Gastrocnemius medialis (tissue), 4 donors: Measurements from ENCODE around the gene MED12. TPM values are rescaled to one million over a fixed set of nuclear protein-coding genes. Genes with fewer than 3 reads are reported as not detected.

ENCODE experiments used
- ATAC-seq, 2 donors: fragments of 150-250 bp; one replicate each; pipeline ENCODE4 v1.9.1; 2016
- DNase-seq, 2 donors: peaks; one replicate each; pipeline ENCODE4 v3.0.0-alpha.2; 2019
- H3K27ac ChIP-seq, 4 donors: fragments of 200-600 bp; sonication (generic); 1 replicate in 1 of 4; 2 replicates in 3 of 4; pipeline ENCODE4 v1.5.1; 2016 to 2018; ENCODE audit warnings: mild to moderate bottlenecking in 2 of 4, moderate library complexity in 1 of 4
- H3K27me3 ChIP-seq, 3 donors: fragments of 200-600 bp; sonication (generic) in 2 of 3; 1 replicate in 1 of 3; 2 replicates in 2 of 3; pipeline versions ENCODE4 v1.5.1 to v1.6.0; 2016 to 2019; ENCODE audit warnings: mild to moderate bottlenecking in 1 of 3, moderate library complexity in 1 of 3
- H3K36me3 ChIP-seq, 2 donors: fragments of 200-600 bp; sonication (generic) in 1 of 2; one replicate each; pipeline ENCODE4 v1.5.1; 2017 to 2018
- H3K4me1 ChIP-seq, 2 donors: fragments of 200-600 bp; sonication (generic) in 1 of 2; one replicate each; pipeline ENCODE4 v1.5.1; 2016 to 2017; ENCODE audit warnings: mild to moderate bottlenecking in 2 of 2
- H3K4me3 ChIP-seq, 4 donors: fragments of 200-600 bp; sonication (generic) in 3 of 4; 1 replicate in 1 of 4; 2 replicates in 3 of 4; pipeline ENCODE4 v1.5.1; 2016 to 2019; ENCODE audit warnings: mild to moderate bottlenecking in 2 of 4
- H3K9me3 ChIP-seq, 3 donors: fragments of 200-600 bp; sonication (generic) in 2 of 3; 1 replicate in 1 of 3; 2 replicates in 2 of 3; pipeline ENCODE4 v1.5.1; 2016 to 2019
- CTCF ChIP-seq, 5 experiments: fragments of 450-650 bp in 3 of 5; fragments of 200-600 bp in 2 of 5; sonication (generic) in 2 of 5; IDR thresholded peaks in 4 of 5; conservative IDR thresholded peaks in 1 of 5; 1 replicate in 4 of 5; 2 replicates in 1 of 5; pipeline ENCODE4 v1.5.1; 2016 to 2019; ENCODE audit warnings: antibody characterized with exemption in 5 of 5, mild to moderate bottlenecking in 3 of 5, moderate library complexity in 3 of 5
- POLR2A ChIP-seq, 2 donors: fragments of 450-650 bp; IDR thresholded peaks; one replicate each; pipeline ENCODE4 v1.6.1; 2017; ENCODE audit warnings: antibody characterized with exemption in 2 of 2, mild to moderate bottlenecking in 2 of 2, moderate library complexity in 2 of 2
- in situ Hi-C, 4 donors: fragments of 200-750 bp; cut with MboI; loops; one replicate each; pipeline versions ENCODE4 v1.15.0 to v1.8.0; 2017; ENCODE audit warnings: low sequenced_read_pairs in 4 of 4
- intact Hi-C: fragments of 100-400 bp; cut with DNase I; formaldehyde crosslinking; loops from one replicate; pipeline ENCODE4 v1.15.1; 2023; ENCODE audit warnings: low total_unique reads
- total RNA-seq, 4 donors: library from RNA; depleted of rRNA; stranded (reverse); fragments of >200 nt; gene quantifications; one replicate each; pipeline versions ENCODE4 v1.1.0 to v1.2.3, GENCODE V29; 2016

The MED12 gene
- total RNA-seq, 4 donors from 2014 or later = 11.8 to 25.5 (median 17.4) TPM

- H3K27me3 ChIP-seq = no peaks in the 10 kb centered on the region
- no peaks in the 10 kb centered on the region for H3K36me3 ChIP-seq
- DNase-seq (no peak), ATAC-seq (no peak)
- in situ Hi-C loops = loop anchor here in 1 of 4 donors (25.0 kb wide), 1 partner anchor 173 kb away; no protein-coding TSS in a partner anchor
- no peaks in the 10 kb centered on the region for H3K9me3 ChIP-seq
- H3K4me3 ChIP-seq = no peak overlapping the region
- intact Hi-C loops = no loop called here
- no peaks in the 10 kb centered on the region for H3K4me1 ChIP-seq
- TF ChIP-seq CTCF (IDR thresholded peaks at IDR 0.05 in 4 of 5, conservative IDR thresholded peaks at IDR 0.05 in 1 of 5) (no peak), POLR2A (IDR thresholded peaks at IDR 0.05) (no peak)
- H3K27ac ChIP-seq = no peak overlapping the region
Measured at GRCh38 chrX:71160475-71160874, 42.1 kb downstream of the MED12 start.

GRCh38 chrX:71162981-71163380 lies 44.6 kb downstream of the MED12 start:
- DNase-seq (no peak), ATAC-seq (no peak)
- Histone ChIP-seq H3K4me3 (no peak overlapping the region), H3K27me3 (no peaks in the 10 kb centered on the region), H3K27ac (no peak overlapping the region), H3K4me1 (no peaks in the 10 kb centered on the region), H3K9me3 (no peaks in the 10 kb centered on the region), H3K36me3 (no peaks in the 10 kb centered on the region)
- in situ Hi-C loops (loop anchor here in 1 of 4 donors (25.0 kb wide), 1 partner anchor 176 kb away; no protein-coding TSS in a partner anchor), intact Hi-C loops (no loop called here)
- TF ChIP-seq POLR2A (IDR thresholded peaks at IDR 0.05) = no peak
- TF ChIP-seq CTCF (IDR thresholded peaks at IDR 0.05 in 4 of 5, conservative IDR thresholded peaks at IDR 0.05 in 1 of 5) = no peak

GRCh38 chrX:71164071-71164470 lies 45.7 kb downstream of the MED12 start:
- Histone ChIP-seq H3K27ac (no peak overlapping the region), H3K9me3 (no peaks in the 10 kb centered on the region), H3K27me3 (no peaks in the 10 kb centered on the region), H3K4me3 (no peak overlapping the region), H3K4me1 (no peaks in the 10 kb centered on the region), H3K36me3 (no peaks in the 10 kb centered on the region)
- intact Hi-C loops = no loop called here
- no peak for TF ChIP-seq POLR2A (IDR thresholded peaks at IDR 0.05)
- no peak for TF ChIP-seq CTCF (IDR thresholded peaks at IDR 0.05 in 4 of 5, conservative IDR thresholded peaks at IDR 0.05 in 1 of 5)
- DNase-seq (no peak), ATAC-seq (no peak)
- in situ Hi-C loops = loop anchor here in 1 of 4 donors (25.0 kb wide), 1 partner anchor 177 kb away; no protein-coding TSS in a partner anchor

GRCh38 chrX:71166461-71166860 lies 48.1 kb downstream of the MED12 start:
- TF ChIP-seq CTCF (IDR thresholded peaks at IDR 0.05 in 4 of 5, conservative IDR thresholded peaks at IDR 0.05 in 1 of 5) (no peak), POLR2A (IDR thresholded peaks at IDR 0.05) (no peak)
- in situ Hi-C loops = loop anchor here in 1 of 4 donors (25.0 kb wide), 1 partner anchor 179 kb away; no protein-coding TSS in a partner anchor

More at GRCh38 chrX:71166461-71166860, 48.1 kb downstream of the MED12 start:
- H3K9me3 ChIP-seq = no peaks in the 10 kb centered on the region
- ATAC-seq = no peak
- no peaks in the 10 kb centered on the region for H3K27me3 ChIP-seq
- H3K4me1 ChIP-seq = no peaks in the 10 kb centered on the region
- H3K27ac ChIP-seq = no peak overlapping the region
- intact Hi-C loops = no loop called here
- H3K36me3 ChIP-seq = no peaks in the 10 kb centered on the region
- DNase-seq = no peak
- no peak overlapping the region for H3K4me3 ChIP-seq
